Effector CD8-positive, alpha-beta T cell (primary cell): Measurements from ENCODE around the gene ZDHHC24.

ENCODE experiments used
- DNase-seq: peaks from one replicate; lab custom pipeline; 2025; lab: John Stamatoyannopoulos, UW

ZDHHC24 gene

GRCh38 chr11:66472054-66472453, 73.8 kb downstream of the ZDHHC24 start:
- DNase-seq: no peak

- DNase-seq: no peak
Measured at GRCh38 chr11:66471142-66471541, 74.7 kb downstream of the ZDHHC24 start.
